ENCODE results near the gene ZFYVE9. TPM values are rescaled to one million over a fixed set of nuclear protein-coding genes. Genes with fewer than 3 reads are reported as not detected.

The ZFYVE9 gene
- total RNA-seq, 1 donor from 2014 or later, result 40.0 TPM

DNA sequence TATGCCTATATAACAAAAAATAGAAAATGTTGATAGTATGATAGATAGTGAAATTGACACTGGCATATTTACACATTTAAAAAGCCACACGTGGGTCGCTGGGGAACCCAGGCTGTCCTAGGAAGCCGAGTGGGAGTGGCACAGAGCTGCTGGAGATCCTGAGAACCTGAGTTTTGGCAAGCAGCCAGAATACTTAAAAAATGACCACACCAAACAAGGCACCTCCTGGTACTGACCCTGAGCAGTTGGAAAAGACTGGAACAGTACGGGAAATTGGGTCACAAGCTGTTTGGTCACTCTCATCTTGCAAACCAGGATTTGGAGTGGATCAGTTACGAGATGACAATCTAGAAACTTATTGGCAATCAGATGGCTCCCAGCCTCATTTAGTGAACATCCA is 111.5 kb downstream of the ZFYVE9 start:
- peaks cover 3% of the 10 kb centered on the region for H3K9me3 Mint-ChIP-seq (ENCODE audit: low read depth)
- no peaks in the 10 kb centered on the region for H3K27me3 Mint-ChIP-seq
- no peak overlapping the region for H3K4me3 Mint-ChIP-seq (ENCODE audit: low read depth)
- H3K36me3 Mint-ChIP-seq (ENCODE audit: insufficient read depth), result peaks cover 7% of the 10 kb centered on the region
- DNase-seq (ENCODE audit: low spot score, unreplicated experiment), result no peak
- TF ChIP-seq, protein P1, sequence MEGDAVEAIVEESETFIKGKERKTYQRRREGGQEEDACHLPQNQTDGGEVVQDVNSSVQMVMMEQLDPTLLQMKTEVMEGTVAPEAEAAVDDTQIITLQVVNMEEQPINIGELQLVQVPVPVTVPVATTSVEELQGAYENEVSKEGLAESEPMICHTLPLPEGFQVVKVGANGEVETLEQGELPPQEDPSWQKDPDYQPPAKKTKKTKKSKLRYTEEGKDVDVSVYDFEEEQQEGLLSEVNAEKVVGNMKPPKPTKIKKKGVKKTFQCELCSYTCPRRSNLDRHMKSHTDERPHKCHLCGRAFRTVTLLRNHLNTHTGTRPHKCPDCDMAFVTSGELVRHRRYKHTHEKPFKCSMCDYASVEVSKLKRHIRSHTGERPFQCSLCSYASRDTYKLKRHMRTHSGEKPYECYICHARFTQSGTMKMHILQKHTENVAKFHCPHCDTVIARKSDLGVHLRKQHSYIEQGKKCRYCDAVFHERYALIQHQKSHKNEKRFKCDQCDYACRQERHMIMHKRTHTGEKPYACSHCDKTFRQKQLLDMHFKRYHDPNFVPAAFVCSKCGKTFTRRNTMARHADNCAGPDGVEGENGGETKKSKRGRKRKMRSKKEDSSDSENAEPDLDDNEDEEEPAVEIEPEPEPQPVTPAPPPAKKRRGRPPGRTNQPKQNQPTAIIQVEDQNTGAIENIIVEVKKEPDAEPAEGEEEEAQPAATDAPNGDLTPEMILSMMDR (IDR thresholded peaks at IDR 0.05; ENCODE audit: unreplicated experiment), result no peak
- no peak overlapping the region for H3K27ac Mint-ChIP-seq
- no peaks in the 10 kb centered on the region for H3K4me1 Mint-ChIP-seq (ENCODE audit: low read depth)

GRCh38 chr1:52259886-52260285 is 118.0 kb downstream of the ZFYVE9 start:
- DNase-seq (ENCODE audit: low spot score, unreplicated experiment), result no peak
- H3K27ac Mint-ChIP-seq, result no peak overlapping the region
- no peaks in the 10 kb centered on the region for H3K27me3 Mint-ChIP-seq
- no peaks in the 10 kb centered on the region for H3K36me3 Mint-ChIP-seq (ENCODE audit: insufficient read depth)
- no peaks in the 10 kb centered on the region for H3K9me3 Mint-ChIP-seq (ENCODE audit: low read depth)
- no peak overlapping the region for H3K4me3 Mint-ChIP-seq (ENCODE audit: low read depth)
- TF ChIP-seq, protein P1 (IDR thresholded peaks at IDR 0.05; ENCODE audit: unreplicated experiment), result no peak
- peaks cover 12% of the 10 kb centered on the region for H3K4me1 Mint-ChIP-seq (ENCODE audit: low read depth)

DNA sequence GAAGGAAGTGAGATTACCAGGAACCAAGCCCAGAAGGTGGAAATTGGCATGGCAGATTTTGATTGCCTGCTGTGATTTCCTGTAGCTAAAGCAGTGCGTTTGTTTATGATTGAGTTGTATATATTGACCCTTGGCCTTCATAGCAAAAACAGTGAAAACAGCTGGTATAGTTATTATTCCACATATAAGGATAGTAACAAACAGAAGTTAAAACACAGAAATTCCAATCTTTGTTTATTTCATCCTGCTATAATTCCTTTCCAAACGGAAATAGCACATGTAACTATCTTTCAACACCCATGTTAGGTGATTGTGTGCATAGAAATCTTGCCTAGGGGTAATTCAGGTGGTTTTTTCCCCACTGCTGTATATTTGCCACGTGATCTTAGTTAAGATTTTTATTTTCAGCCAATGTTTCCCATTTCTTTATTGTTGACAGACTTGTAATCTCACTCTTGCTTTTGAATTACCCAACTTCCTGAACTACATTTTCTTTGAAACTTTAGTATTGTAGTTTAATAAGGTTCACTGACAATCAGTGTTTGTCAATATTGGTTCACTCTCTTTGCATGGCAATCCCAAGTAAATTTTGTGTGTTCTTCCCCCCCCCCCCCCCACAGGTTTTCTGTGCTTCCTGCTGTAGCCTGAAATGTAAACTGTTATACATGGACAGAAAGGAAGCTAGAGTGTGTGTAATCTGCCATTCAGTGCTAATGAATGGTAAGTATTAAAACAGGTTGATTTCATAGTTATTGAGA is 121.4 kb downstream of the ZFYVE9 start:
- Mint-ChIP-seq H3K36me3 (ENCODE audit: insufficient read depth) (peaks cover 3% of the 10 kb centered on the region), H3K27me3 (no peaks in the 10 kb centered on the region), H3K9me3 (ENCODE audit: low read depth) (no peaks in the 10 kb centered on the region), H3K4me3 (ENCODE audit: low read depth) (no peak overlapping the region), H3K27ac (peak overlapping the region; percentile 67), H3K4me1 (ENCODE audit: low read depth) (peaks cover 15% of the 10 kb centered on the region)
- TF ChIP-seq, protein P1 (IDR thresholded peaks at IDR 0.05; ENCODE audit: unreplicated experiment), result no peak
- no peak for DNase-seq (ENCODE audit: low spot score, unreplicated experiment)

DNA sequence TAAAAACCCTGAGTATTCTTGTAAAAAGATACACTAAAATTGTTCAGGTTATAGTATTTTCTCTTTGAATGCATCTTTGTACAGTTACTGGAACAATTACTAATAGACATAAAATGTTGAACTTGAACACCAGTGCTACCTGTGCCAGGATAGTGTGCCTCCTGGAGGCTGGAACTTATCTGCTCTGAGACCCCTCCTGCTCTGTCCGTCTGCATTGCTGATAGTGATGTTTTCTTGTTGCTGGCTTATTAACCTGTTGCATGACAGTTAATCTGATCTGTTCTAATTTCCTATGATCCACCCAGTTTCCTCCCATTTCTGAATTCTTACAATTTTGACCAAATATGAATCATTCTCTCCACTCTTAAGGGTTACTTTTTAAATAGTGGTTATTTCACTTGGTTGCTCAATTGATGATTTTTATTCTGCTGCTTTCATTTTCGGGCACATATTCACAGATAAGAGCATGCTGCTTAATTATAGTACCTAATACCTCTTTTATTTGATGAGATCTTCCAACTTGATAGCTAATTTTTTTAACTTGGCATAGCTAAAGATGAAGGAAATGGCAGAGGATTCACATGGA is 122.7 kb downstream of the ZFYVE9 start:
- Mint-ChIP-seq H3K4me1 (ENCODE audit: low read depth) (peaks cover 15% of the 10 kb centered on the region), H3K9me3 (ENCODE audit: low read depth) (no peaks in the 10 kb centered on the region), H3K27me3 (no peaks in the 10 kb centered on the region), H3K27ac (no peak overlapping the region), H3K4me3 (ENCODE audit: low read depth) (no peak overlapping the region), H3K36me3 (ENCODE audit: insufficient read depth) (peaks cover 11% of the 10 kb centered on the region)
- TF ChIP-seq, protein P1 (IDR thresholded peaks at IDR 0.05; ENCODE audit: unreplicated experiment), result no peak
- DNase-seq (ENCODE audit: low spot score, unreplicated experiment), result no peak

DNA sequence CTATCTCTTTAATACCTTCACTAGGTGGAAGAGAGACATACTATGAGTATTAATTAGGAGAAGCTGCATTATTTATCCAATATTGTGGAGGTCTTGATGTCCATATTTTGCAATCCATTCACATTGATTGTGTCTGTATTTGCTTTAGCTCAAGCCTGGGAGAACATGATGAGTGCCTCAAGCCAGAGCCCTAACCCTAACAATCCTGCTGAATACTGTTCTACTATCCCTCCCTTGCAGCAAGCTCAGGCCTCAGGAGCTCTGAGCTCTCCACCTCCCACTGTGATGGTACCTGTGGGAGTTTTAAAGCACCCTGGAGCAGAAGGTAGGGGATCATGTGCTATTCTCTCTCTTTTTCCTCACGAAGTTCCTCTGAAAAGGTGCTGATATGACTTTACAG is 124.6 kb downstream of the ZFYVE9 start:
- H3K27ac Mint-ChIP-seq, result no peak overlapping the region

More for the DNA sequence above, 124.6 kb downstream of the ZFYVE9 start:
- no peak for DNase-seq (ENCODE audit: low spot score, unreplicated experiment)
- Mint-ChIP-seq H3K36me3 (ENCODE audit: insufficient read depth) (peaks cover 15% of the 10 kb centered on the region), H3K4me3 (ENCODE audit: low read depth) (no peak overlapping the region), H3K27me3 (no peaks in the 10 kb centered on the region), H3K9me3 (ENCODE audit: low read depth) (no peaks in the 10 kb centered on the region), H3K4me1 (ENCODE audit: low read depth) (peaks cover 15% of the 10 kb centered on the region)
- TF ChIP-seq, protein P1 (IDR thresholded peaks at IDR 0.05; ENCODE audit: unreplicated experiment), result no peak

Data from progenitor cell of endocrine pancreas (in vitro differentiated cells).